ENCODE measurements around the gene TFAM.

TFAM gene

DNA sequence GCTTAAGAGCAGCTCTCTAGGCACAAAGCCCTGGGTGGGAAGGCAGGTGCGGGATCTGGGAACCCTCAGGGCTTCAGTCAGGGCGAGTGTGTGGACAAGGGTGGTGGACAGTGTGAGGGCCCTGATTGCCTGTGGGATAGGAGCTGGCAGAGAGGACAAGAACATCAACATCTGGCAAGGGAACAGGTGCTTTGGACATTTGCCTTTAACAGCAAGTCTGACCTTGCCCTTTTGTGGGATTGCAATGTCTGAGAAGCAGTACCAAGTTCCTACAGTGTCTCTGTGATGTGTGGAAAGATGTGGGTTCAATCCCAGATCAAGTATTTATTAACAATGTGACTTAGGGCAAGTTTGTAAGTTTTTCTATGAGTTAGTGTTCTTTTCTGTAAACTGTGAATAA, 46.7 kb downstream of the TFAM start:
- DNase-seq (ENCODE audit: low read depth), result no peak
- TF ChIP-seq, protein P1, sequence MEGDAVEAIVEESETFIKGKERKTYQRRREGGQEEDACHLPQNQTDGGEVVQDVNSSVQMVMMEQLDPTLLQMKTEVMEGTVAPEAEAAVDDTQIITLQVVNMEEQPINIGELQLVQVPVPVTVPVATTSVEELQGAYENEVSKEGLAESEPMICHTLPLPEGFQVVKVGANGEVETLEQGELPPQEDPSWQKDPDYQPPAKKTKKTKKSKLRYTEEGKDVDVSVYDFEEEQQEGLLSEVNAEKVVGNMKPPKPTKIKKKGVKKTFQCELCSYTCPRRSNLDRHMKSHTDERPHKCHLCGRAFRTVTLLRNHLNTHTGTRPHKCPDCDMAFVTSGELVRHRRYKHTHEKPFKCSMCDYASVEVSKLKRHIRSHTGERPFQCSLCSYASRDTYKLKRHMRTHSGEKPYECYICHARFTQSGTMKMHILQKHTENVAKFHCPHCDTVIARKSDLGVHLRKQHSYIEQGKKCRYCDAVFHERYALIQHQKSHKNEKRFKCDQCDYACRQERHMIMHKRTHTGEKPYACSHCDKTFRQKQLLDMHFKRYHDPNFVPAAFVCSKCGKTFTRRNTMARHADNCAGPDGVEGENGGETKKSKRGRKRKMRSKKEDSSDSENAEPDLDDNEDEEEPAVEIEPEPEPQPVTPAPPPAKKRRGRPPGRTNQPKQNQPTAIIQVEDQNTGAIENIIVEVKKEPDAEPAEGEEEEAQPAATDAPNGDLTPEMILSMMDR (IDR thresholded peaks at IDR 0.05; ENCODE audit: insufficient read depth, low read depth, low read length, missing control alignments), result no peak
- no peak overlapping the region for H3K4me3 ChIP-seq (ENCODE audit: low read depth, low read length)

DNA sequence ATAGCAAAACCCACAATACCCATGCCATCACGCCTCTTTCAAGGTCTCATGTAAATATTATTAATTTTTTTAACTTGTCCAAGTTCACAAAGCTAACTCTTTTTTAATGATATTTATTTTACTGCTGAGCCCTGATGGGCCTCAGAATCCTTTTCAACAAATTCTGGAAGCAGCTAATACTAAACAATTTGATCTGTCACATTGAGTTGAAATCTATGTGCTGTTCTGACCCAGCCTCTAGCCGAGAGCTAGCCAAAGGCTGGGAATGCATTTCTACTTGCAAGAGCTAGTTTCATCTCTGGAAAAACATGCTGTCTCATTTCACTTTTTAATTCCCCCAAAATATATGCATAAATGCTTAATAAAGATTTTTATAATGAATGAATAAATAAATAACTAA, 47.9 kb downstream of the TFAM start:
- DNase-seq (ENCODE audit: low read depth), result no peak
- TF ChIP-seq, protein P1 (IDR thresholded peaks at IDR 0.05; ENCODE audit: insufficient read depth, low read depth, low read length, missing control alignments), result no peak
- no peak overlapping the region for H3K4me3 ChIP-seq (ENCODE audit: low read depth, low read length)

DNA sequence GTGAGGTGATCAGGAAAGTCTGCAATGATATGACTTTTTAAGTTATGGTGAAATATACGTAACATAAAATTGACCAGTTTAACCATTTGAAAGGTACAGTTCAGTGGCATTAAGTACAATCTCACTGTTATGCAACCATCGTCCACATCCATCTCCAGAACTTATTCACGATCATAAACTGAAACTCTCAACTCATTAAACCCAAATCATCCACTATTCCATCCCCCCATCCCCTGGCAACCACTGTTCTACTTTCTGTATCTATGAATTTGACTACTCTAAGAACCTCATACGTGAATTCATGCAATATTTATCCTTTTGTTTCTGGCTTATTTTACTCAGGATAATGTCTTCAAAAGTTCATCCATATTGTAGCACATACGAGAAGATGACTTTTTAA, 48.4 kb downstream of the TFAM start:
- TF ChIP-seq, protein P1 (IDR thresholded peaks at IDR 0.05; ENCODE audit: insufficient read depth, low read depth, low read length, missing control alignments), result no peak
- no peak overlapping the region for H3K4me3 ChIP-seq (ENCODE audit: low read depth, low read length)
- no peak for DNase-seq (ENCODE audit: low read depth)

DNA sequence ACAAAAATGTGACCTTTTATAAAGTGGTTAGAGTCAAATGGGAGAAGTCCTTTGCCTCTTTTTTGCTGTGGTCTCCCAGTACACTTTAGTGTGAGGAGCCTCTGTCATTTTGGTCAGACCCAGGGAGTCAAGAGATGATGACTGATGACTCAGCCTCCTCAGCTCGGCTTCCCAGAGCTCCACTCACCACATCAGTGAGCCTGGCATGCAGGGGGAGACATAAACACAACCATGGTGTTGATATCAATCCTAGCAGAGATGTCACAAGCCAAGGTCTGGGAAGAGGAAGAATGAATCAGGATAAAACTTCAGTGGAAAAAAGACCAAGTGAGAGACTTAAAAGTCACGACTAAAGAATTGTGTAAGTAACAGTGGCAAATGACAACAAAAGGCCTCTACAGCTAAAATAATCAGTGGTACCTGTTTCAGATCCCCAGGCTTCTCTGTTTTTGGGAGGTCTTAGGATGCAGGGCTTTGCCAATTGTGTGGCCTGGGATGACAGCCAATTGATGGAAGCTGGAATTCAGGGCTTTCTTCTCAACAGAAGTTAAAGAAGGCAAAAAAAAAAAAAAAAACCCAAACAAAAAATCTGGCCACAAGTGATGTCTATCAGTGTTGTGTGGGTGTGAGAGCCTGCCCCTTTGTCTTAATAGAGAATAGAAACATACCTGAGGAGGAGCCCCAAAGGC, 50.2 kb downstream of the TFAM start:
- no peak for DNase-seq (ENCODE audit: low read depth)
- TF ChIP-seq, protein P1 (IDR thresholded peaks at IDR 0.05; ENCODE audit: insufficient read depth, low read depth, low read length, missing control alignments), result no peak
- no peak overlapping the region for H3K4me3 ChIP-seq (ENCODE audit: low read depth, low read length)

DNA sequence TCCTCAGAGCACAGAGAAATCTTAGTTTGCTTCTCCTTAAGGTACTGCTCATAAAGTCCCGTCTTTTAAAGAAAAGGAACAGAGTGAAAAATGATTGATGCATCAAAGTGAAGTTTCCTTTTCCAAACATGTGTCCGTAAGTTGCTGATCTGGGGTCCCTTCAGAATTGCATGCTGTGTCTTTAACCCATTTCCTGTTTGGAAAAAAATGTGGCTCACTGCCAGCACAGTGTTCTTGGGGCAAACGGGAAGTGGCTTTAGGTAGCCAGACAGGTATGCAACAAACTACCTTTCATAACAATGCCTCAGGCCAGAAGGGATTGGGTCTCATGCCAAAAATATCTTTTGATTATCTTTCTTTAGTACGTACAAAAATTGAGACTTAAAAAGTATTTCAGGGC, 50.9 kb downstream of the TFAM start:
- no peak for DNase-seq (ENCODE audit: low read depth)
- TF ChIP-seq, protein P1 (IDR thresholded peaks at IDR 0.05; ENCODE audit: insufficient read depth, low read depth, low read length, missing control alignments), result no peak
- H3K4me3 ChIP-seq (ENCODE audit: low read depth, low read length), result no peak overlapping the region

DNA sequence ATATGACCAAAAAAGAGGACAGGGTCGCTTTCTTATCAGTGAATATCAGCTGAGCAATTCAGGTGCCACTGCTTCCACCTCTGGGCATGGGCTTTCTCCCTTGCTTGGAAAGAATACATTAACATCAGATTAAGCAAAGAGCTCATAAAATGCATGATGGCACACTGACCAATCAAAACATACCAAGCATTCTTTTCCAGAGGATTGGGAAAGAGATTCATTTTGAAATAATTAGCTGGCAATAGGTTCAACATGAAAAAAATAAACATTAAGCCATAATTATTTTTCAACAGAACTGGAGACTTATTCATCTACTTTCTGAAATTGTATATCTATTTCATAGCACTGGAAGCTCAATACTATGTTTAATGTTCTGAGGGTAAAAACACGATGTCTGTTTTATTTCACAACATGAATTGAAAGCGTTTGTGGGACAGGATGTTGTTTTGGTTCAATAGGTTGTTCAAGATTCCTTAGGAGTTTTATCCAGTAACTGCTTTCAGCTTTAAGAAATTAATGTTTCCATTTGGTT, 53.2 kb downstream of the TFAM start:
- TF ChIP-seq, protein P1 (IDR thresholded peaks at IDR 0.05; ENCODE audit: insufficient read depth, low read depth, low read length, missing control alignments), result no peak
- no peak overlapping the region for H3K4me3 ChIP-seq (ENCODE audit: low read depth, low read length)
- DNase-seq (ENCODE audit: low read depth), result no peak

DNA sequence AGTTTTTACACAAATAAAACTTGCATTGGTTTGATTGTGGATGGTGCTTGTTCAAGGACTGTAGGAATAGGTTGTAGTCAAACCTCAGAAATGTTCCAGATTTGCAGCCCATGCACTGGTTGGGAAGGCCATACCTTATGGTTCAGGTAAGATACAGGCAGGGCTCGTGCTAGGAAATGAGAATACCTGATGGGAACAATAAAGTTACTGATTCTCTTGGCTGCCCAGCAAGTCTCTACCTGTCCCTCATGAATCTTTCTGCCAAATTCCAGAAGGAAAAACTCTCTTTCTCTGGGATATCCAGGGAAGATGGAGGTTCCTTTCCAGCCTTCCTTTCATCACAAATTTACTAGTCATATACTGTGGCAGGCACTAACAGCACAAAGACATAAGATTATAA, 53.8 kb downstream of the TFAM start:
- TF ChIP-seq, protein P1 (IDR thresholded peaks at IDR 0.05; ENCODE audit: insufficient read depth, low read depth, low read length, missing control alignments), result no peak
- no peak for DNase-seq (ENCODE audit: low read depth)
- no peak overlapping the region for H3K4me3 ChIP-seq (ENCODE audit: low read depth, low read length)

All from GM12865 (cell line).